DND-41 (cell line): Measurements from ENCODE around the gene CDCP1.
A peak's percentile ranks its signal among the peaks of the same experiment; 100 is the strongest.

Experiments
- ATAC-seq: fragments of 200-7000 bp; cut with Tn5 transposase; 3 replicates; pipeline ENCODE4 v1.9.1; 2021; ENCODE audit warnings: low read depth; ENCODE audit not compliant: insufficient read depth
- DNase-seq: peaks from one replicate; pipeline ENCODE4 v3.0.0-alpha.2; 2020
- H2AFZ ChIP-seq: 2 replicates; pipeline ENCODE4 v1.6.0; 2012; ENCODE audit warnings: low read depth, low read length
- H3K27ac ChIP-seq: 2 replicates; pipeline ENCODE4 v1.5.1; 2012; ENCODE audit warnings: low read length, inconsistent platforms
- H3K27me3 ChIP-seq: fragments of 200-600 bp; sonication (generic); 2 replicates; pipeline ENCODE4 v1.6.0; 2012; ENCODE audit warnings: low read length, mild to moderate bottlenecking, inconsistent platforms; ENCODE audit not compliant: insufficient read depth, poor library complexity
- H3K36me3 ChIP-seq: 2 replicates; pipeline ENCODE4 v1.5.1; 2012; ENCODE audit warnings: low read length, inconsistent platforms; ENCODE audit not compliant: insufficient read depth
- H3K4me1 ChIP-seq: 2 replicates; pipeline ENCODE4 v1.5.1; 2012; ENCODE audit warnings: mild to moderate bottlenecking, low read length; ENCODE audit not compliant: insufficient read depth
- H3K4me2 ChIP-seq: 2 replicates; pipeline ENCODE4 v1.6.0; 2012; ENCODE audit warnings: mild to moderate bottlenecking, moderate library complexity, low read length, inconsistent platforms; ENCODE audit not compliant: insufficient read depth
- H3K4me3 ChIP-seq, 2 experiments: fragments of 200-600 bp in 1 of 2; shearing (Covaris generic) in 1 of 2; 2 replicates each; pipeline ENCODE4 v1.5.1; 2012 to 2016; ENCODE audit warnings: inconsistent platforms in 2 of 2, low read length in 2 of 2, mild to moderate bottlenecking in 2 of 2, low read depth in 1 of 2, moderate library complexity in 1 of 2
- H3K79me2 ChIP-seq: 2 replicates; pipeline ENCODE4 v1.6.0; 2012; ENCODE audit warnings: low read length, inconsistent platforms; ENCODE audit not compliant: insufficient read depth
- H3K9ac ChIP-seq: 2 replicates; pipeline ENCODE4 v1.6.0; 2012; ENCODE audit warnings: low read depth, mild to moderate bottlenecking, inconsistent platforms, low read length, moderate library complexity
- H3K9me3 ChIP-seq: 2 replicates; pipeline ENCODE4 v1.5.1; 2012; ENCODE audit warnings: low read length, moderate library complexity, mild to moderate bottlenecking, inconsistent platforms; ENCODE audit not compliant: insufficient read depth, severe bottlenecking
- H4K20me1 ChIP-seq: 2 replicates; pipeline ENCODE4 v1.6.0; 2012; ENCODE audit warnings: low read length; ENCODE audit not compliant: insufficient read depth
- EZH2 ChIP-seq: IDR thresholded peaks from 3 replicates; pipeline ENCODE4 v1.6.1; 2012; ENCODE audit warnings: borderline replicate concordance, low read depth, mild to moderate bottlenecking, moderate library complexity, low read length, inconsistent platforms; ENCODE audit not compliant: severe bottlenecking
- TF ChIP-seq, protein P1 (sequence below): IDR thresholded peaks from 2 replicates; pipeline ENCODE4 v1.5.1; 2012; ENCODE audit warnings: borderline replicate concordance, low read length, moderate library complexity, mild to moderate bottlenecking; ENCODE audit not compliant: poor library complexity, severe bottlenecking; ENCODE audit errors: extremely low read depth

CDCP1 gene

GRCh38 chr3:45064512-45065372 lies 81.4 kb downstream of the CDCP1 start:
- Histone ChIP-seq H3K27ac (no peak overlapping the region), H3K79me2 (no peaks in the 10 kb centered on the region)

GRCh38 chr3:45062697-45063070 lies 83.5 kb downstream of the CDCP1 start:
- Histone ChIP-seq H3K36me3 (no peaks in the 10 kb centered on the region), H3K79me2 (no peaks in the 10 kb centered on the region), H3K27me3 (no peaks in the 10 kb centered on the region), H3K9me3 (no peaks in the 10 kb centered on the region), H3K4me3 (no peak overlapping the region), H4K20me1 (no peaks in the 10 kb centered on the region), H3K4me1 (peaks cover 11% of the 10 kb centered on the region), H3K9ac (no peak overlapping the region), H2AFZ (no peak overlapping the region), H3K4me2 (no peak overlapping the region), H3K27ac (no peak overlapping the region)
- ATAC-seq (no peak), DNase-seq (no peak)
- no peak for TF ChIP-seq EZH2
- TF ChIP-seq, protein P1, sequence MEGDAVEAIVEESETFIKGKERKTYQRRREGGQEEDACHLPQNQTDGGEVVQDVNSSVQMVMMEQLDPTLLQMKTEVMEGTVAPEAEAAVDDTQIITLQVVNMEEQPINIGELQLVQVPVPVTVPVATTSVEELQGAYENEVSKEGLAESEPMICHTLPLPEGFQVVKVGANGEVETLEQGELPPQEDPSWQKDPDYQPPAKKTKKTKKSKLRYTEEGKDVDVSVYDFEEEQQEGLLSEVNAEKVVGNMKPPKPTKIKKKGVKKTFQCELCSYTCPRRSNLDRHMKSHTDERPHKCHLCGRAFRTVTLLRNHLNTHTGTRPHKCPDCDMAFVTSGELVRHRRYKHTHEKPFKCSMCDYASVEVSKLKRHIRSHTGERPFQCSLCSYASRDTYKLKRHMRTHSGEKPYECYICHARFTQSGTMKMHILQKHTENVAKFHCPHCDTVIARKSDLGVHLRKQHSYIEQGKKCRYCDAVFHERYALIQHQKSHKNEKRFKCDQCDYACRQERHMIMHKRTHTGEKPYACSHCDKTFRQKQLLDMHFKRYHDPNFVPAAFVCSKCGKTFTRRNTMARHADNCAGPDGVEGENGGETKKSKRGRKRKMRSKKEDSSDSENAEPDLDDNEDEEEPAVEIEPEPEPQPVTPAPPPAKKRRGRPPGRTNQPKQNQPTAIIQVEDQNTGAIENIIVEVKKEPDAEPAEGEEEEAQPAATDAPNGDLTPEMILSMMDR, result no peak

More at GRCh38 chr3:45064512-45065372, 81.4 kb downstream of the CDCP1 start:
- no peaks in the 10 kb centered on the region for H3K27me3 ChIP-seq
- H3K4me3 ChIP-seq, result no peak overlapping the region
- H2AFZ ChIP-seq, result no peak overlapping the region
- no peak overlapping the region for H3K4me2 ChIP-seq
- TF ChIP-seq EZH2, result no peak
- TF ChIP-seq, protein P1, result no peak
- no peaks in the 10 kb centered on the region for H3K9me3 ChIP-seq
- H3K36me3 ChIP-seq, result no peaks in the 10 kb centered on the region
- no peaks in the 10 kb centered on the region for H4K20me1 ChIP-seq
- H3K9ac ChIP-seq, result no peak overlapping the region
- DNase-seq (peak; percentile 71), ATAC-seq (peak; percentile 79)
- H3K4me1 ChIP-seq, result peaks cover 11% of the 10 kb centered on the region

DNA sequence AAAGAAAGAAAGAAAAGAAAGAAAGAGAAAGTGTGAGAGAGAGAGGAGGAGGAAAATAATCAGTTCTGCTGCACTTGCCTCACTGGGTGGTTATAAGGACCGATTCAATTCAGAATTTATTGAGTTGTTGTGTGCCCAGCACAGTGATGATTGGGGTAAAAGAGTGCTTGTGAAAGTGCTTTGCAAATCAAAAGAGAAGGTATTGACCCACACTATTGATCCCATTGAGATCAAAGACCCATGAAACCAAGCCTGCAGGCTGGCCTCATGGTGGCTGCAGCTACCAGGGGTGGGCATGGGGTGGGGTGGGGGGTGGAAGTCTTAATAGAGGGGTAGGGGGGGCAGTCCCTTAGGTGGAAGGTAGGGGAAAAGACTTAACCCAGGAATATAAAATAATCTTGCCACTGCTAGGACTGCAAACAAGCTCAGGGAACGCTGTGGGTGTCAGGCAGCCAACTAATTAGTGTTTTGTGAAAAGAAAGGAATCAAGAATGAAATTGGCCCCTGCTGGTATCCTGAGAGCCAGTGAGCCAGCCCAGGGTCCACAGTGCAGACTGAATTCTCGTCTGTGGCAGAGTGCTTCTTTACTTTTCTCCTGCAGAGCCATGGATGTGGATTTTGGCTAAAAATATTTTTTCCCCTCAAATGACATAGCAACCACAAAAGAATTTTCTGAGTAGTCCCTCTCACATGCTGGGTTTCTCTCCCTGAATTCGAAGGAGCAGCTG lies 85.8 kb downstream of the CDCP1 start:
- Histone ChIP-seq H3K27ac (no peak overlapping the region), H3K4me1 (peaks cover 10% of the 10 kb centered on the region), H3K36me3 (no peaks in the 10 kb centered on the region), H3K9ac (no peak overlapping the region), H3K4me3 (no peak overlapping the region), H3K79me2 (no peaks in the 10 kb centered on the region), H3K4me2 (no peak overlapping the region), H3K9me3 (no peaks in the 10 kb centered on the region), H4K20me1 (no peaks in the 10 kb centered on the region), H3K27me3 (no peaks in the 10 kb centered on the region), H2AFZ (no peak overlapping the region)
- ATAC-seq (no peak), DNase-seq (no peak)
- TF ChIP-seq, protein P1, result no peak
- TF ChIP-seq EZH2, result no peak
